ENCODE data around the gene SGMS1.
"Not testable (repeated sequence)": the region's sequence is repeated elsewhere in the genome, so short reads cannot be mapped to it uniquely, and the experiment has no call there.

The SGMS1 gene

GRCh38 chr10:50501478-50501877 lies 122.3 kb downstream of the SGMS1 start:
- DNase-seq: no peak

GRCh38 chr10:50498465-50498864 lies 125.3 kb downstream of the SGMS1 start:
- DNase-seq: no peak

GRCh38 chr10:50497758-50498157 lies 126.0 kb downstream of the SGMS1 start:
- no peak for DNase-seq

- no peak for DNase-seq
Observed at GRCh38 chr10:50496228-50496627, 127.5 kb downstream of the SGMS1 start.

- DNase-seq: no peak
Observed at GRCh38 chr10:50490241-50490640, 133.5 kb downstream of the SGMS1 start.

GRCh38 chr10:50484550-50484949 lies 139.2 kb downstream of the SGMS1 start:
- not testable (repeated sequence) for DNase-seq

- DNase-seq: no peak
Observed at GRCh38 chr10:50480054-50481007, 143.4 kb downstream of the SGMS1 start.

GRCh38 chr10:50477287-50478203 lies 146.2 kb downstream of the SGMS1 start:
- no peak for DNase-seq

- no peak for DNase-seq
Observed at GRCh38 chr10:50473756-50474155, 150.0 kb downstream of the SGMS1 start.

- DNase-seq: no peak
Observed at GRCh38 chr10:50472914-50473313, 150.8 kb downstream of the SGMS1 start.

GRCh38 chr10:50471583-50471975 lies 152.2 kb downstream of the SGMS1 start:
- no peak for DNase-seq

GRCh38 chr10:50470798-50471582 lies 152.8 kb downstream of the SGMS1 start:
- no peak for DNase-seq

- DNase-seq: no peak
Observed at GRCh38 chr10:50470345-50470744, 153.4 kb downstream of the SGMS1 start.

- DNase-seq: no peak
Observed at GRCh38 chr10:50469778-50470193, 154.0 kb downstream of the SGMS1 start.

- no peak for DNase-seq
Observed at GRCh38 chr10:50469288-50469687, 154.5 kb downstream of the SGMS1 start.

- no peak for DNase-seq
Observed at GRCh38 chr10:50467209-50467608, 156.5 kb downstream of the SGMS1 start.

GRCh38 chr10:50464004-50464409 lies 159.7 kb downstream of the SGMS1 start:
- no peak for DNase-seq

GRCh38 chr10:50461834-50462233 lies 161.9 kb downstream of the SGMS1 start:
- no peak for DNase-seq

GRCh38 chr10:50461123-50461522 lies 162.6 kb downstream of the SGMS1 start:
- no peak for DNase-seq

GRCh38 chr10:50456719-50457118 lies 167.0 kb downstream of the SGMS1 start:
- no peak for DNase-seq

GRCh38 chr10:50453940-50454339 lies 169.8 kb downstream of the SGMS1 start:
- no peak for DNase-seq

- DNase-seq: no peak
Observed at GRCh38 chr10:50452603-50453002, 171.2 kb downstream of the SGMS1 start.

- DNase-seq: no peak
Observed at GRCh38 chr10:50447691-50448090, 176.1 kb downstream of the SGMS1 start.

All from activated CD8-positive, alpha-beta memory T cell treated with anti-CD3 and anti-CD28 coated beads for 24 hours (primary cell).